ENCODE data around the gene DEFB119.
"Not testable (repeated sequence)": the region's sequence is repeated elsewhere in the genome, so short reads cannot be mapped to it uniquely, and the experiment has no call there.

Gene DEFB119, protein sequence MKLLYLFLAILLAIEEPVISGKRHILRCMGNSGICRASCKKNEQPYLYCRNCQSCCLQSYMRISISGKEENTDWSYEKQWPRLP

DNA sequence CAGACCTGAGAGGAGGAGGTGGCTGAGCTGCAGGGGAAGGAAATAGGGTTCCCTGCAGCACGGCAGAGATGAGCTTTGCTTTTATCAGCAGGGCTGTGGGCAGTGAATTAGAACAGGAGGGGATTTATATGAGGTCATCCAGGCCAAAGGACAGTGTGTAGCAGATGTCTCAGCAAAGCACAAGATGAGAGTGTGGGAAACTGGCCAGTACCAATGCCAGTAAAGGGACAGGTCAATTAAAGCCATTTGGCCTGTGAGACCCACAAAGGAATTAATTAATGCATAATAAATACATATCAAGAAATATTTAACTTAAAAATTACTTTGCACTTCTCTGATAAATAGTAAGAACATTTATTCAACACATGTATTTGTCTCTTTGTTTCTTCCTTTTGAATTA, at the start of gene DEFB119:
Gene DEFB119, minus strand, starts transcription at position 101 of the 400 bp plus-strand sequence. CDS start 107 bp downstream, outside the sequence.
- no peak for DNase-seq

DNA sequence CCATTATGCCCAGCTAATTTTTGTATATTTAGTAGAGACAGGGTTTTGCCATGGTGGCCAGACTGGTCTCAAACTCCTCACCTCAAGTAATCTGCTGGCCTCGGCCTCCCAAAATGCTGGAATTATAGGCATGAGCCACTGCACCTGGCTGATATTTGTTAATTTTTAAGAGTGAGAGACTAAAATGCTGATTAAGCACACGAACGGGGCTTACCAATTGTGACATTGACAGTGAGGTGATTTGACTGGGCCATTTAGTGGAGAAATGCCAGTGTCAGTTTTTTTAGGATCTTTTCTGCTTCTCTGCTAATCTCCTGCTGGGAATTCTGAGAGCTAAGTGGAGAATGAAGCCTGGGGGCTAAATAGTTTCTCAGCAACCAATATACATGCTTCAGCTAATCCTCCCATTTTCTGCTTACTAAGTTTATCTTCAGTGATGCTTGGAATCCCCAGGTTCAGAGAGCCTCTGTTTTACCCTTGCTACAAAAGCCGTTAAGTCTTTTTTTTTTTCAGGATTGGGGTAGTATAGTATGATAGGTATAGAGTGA, 40.3 kb upstream of the DEFB119 start:
- no peak for DNase-seq

DNA sequence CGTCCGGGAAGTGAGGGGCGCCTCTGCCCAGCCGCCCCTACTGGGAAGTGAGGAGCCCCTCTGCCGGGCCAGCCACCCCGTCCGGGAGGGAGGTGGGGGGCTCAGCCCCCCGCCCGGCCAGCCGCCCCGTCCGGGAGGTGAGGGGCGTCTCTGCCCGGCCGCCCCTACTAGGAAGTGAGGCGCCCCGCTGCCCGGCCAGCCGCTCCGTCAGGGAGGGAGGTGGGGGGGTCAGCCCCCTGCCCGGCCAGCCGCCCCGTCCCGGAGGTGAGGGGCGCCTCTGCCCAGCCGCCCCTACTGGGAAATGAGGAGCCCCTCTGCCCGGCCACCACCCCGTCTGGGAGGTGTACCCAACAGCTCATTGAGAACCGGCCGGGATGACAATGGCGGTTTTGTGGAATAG, 37.2 kb upstream of the DEFB119 start:
- not testable (repeated sequence) for DNase-seq

DNA sequence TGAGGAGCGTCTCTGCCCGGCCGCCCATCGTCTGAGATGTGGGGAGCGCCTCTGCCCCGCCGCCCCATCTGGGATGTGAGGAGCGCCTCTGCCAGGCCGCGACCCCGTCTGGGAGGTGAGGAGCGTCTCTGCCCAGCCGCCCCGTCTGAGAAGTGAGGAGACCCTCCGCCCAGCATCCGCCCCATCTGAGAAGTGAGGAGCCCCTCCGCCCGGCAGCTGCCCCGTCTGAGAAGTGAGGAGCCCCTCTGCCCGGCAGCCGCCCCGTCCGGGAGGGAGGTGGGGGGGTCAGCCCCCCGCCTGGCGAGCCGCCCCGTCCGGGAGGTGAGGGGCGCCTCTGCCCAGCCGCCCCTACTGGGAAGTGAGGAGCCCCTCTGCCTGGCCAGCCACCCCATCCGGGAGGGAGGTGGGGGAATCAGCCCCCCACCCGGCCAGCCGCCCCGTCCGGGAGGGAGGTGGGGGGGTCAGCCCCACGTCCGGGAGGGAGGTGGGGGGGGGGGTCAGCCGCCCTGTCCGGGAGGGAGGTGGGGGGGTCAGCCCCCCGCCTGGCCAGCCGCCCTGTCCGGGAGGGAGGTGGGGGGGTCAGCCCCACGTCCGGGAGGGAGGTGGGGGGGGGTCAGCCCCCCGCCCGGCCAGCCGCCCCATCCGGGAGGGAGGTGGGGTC, 36.6 kb upstream of the DEFB119 start:
- DNase-seq: not testable (repeated sequence)

DNA sequence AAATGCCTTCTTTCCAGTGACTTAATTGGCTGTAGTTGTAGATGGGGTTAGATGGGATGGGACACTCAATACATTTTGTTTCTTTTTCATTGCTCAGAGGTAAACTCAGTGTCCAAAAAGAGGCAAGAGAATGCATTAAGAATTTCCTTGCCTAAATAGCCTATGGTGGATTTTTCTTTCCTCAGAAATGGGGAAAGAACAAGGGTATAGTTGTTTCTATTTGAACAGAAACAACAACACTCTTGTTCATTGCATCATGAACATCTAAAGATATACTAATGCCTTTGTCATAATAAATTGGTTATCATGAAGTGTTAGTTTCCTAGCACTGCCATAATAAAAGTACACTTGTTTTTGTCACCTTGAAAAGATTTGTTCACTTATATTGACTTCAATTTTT, 35.4 kb upstream of the DEFB119 start:
- DNase-seq: no peak

DNA sequence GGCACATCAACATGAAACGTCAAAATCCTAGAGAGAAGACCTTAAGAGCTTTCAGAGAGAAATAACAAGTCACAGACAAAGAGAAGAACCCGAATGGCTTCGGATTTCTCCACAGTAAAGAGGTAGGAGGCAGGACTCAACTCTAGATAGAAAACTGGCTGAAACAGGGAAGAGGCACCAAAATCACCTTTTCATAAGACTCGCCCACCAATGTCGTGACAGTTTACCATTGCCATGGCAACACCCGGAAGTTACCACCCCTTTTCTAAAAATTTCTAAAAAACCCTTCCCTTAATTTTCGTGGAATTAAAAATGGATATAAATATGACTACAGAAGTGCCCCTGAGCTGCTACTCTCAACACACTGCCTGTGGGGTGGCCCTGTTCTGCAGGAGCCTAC, 27.9 kb upstream of the DEFB119 start:
- DNase-seq: no peak

DNA sequence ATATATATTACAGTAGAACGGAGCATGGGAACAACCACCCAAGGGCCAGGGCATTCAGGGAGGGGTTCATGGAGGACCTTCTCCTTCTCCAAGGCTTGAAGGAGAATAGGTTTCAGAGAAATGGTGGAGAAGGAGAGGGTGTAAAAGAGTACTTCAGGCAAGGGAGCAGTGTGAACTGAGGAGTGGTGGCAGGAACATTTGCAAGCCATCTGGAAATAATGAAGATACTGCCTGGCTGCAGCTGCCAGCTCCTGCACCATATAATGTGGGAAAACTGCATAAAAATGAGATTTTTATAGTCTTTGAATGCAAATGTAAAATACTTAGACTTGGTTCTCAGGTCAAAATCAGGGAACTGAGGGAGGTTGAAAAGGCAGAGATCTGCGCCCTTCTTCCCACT, 25.3 kb upstream of the DEFB119 start:
- no peak for DNase-seq

DNA sequence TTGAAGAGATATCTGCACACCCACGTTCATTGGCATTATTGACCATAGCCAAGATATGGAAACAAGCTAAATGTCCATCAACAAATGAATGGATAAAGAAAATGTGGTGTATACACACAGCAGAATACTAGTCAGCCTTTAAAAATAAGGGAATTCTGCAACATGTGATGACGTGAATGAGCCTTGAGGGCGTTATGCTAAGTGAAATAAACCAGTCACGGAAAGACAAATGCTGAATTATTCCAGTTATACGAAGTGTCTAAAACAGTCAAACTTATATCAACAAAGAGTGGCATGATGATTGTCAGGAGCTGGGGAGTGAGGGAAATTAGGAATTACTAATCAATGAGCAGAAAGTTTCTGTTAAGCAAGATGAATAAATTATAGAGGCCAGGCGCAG, 24.0 kb upstream of the DEFB119 start:
- DNase-seq: no peak

DNA sequence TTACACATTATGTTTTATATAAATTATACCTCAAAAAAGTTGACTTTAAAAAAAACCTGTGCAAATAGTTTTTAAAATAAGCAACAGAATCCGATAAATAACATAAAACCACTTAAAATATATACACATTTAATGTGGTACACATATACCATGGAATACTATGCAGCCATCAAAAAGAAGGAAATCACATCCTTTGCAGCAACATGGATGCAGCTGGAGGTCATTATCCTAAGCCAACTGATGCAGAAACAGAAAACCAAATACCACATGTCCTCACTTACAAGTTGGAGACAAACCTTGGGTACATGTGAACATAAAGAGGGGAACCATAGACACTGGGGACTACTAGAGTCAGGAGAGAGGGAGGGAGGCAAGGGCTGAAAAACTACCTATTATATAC, 19.6 kb upstream of the DEFB119 start:
- DNase-seq: no peak

DNA sequence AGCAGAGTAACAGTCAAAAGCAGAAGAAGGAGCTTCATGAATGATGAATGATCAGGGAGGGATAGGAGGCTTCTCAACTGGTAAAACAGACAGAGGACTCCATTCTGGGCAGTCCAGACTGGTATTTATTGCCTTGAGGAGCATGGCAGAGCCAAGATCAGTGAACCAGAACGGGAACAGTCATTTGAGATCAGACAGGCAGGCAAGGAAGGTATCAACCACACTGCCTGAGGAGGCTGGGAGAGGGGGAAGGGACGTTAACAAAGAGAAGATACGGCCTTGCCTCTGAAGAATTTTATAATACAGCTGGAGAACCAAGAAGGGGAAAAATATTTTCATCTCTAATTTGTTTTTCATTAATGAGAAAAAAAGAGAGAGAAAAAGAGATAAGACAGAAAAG, 15.7 kb upstream of the DEFB119 start, which contains the start of gene DEFB121:
Gene DEFB121, minus strand, starts transcription at position 101 of the 400 bp plus-strand sequence. Its CDS starts 63 bp downstream, at position 38.
- no peak for DNase-seq

DNA sequence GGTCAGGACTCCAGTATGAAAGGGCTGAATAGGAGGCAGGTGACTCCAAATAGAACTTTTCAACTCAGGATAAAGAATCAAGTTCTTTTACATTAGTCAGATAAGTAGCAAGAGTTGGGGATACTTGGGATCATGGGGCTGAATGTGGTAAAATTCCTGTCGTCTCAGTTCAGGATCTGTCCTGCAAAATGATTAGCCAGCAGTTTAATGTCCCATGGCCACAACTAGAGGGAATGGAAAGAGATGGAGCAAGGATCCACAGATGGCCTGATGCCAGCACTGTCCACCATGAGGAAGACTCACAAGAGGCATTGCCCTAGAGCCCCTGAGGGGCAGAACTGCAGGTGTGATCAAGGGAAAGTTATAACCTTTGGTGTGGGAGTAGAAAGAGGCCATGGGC, 13.5 kb upstream of the DEFB119 start:
- no peak for DNase-seq

DNA sequence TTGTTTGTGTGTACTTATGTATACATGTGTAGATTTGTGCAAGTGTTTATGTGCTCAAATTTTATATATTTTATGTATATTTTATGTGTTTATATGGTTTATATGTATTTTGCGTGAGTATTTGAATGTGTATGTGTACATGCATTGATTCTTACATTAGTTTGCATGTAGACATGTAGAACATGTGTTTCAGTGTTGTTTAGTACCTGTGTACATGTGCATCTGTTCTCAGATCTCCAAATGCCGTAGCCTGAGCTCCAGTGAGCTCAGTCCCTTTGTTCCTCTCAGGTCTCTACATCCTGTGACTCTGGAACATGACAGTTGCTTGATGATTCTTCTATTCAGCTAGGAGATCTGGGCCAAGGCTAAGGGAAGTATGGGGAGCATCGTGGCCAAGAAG, 4.5 kb upstream of the DEFB119 start:
- DNase-seq: no peak

DNA sequence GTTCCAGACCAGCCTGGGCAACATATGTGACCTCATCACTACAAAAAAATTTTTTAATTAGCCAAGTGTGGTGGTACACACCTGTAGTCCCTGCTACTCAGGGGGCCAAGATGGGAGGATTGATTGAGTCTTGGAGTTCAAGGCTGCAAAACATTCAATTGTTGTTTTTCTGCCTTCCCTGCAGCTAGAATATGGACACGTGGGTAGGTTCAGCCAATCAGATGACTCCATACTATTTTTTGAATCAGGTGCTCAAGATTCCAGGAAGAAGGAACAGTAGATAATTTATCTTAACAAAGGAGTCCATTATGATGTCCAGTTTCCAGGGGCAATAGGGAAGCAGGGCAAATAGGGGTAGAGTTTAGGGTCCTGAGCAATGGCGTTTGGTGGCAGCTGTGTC, 2.4 kb upstream of the DEFB119 start:
- no peak for DNase-seq

DNA sequence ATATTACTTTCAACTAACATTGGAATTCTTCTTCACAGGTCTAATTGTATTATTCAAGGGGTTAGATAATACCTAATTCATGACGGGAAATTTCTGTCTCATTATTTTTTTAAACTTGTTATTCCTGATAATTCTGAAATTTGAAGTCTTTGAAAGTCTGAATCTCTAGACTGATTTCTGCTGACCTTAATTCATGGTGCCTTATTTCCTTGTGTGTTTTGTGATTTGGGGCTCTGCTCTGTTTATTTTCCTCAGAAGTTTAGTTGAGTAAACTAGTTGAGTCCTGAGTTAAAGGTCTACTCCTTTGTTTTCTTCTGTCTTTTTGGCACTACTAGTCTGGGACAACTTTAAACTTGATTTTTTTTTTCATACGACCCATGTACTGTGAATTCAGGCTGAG, 16.0 kb downstream of the DEFB119 start:
- no peak for DNase-seq

DNA sequence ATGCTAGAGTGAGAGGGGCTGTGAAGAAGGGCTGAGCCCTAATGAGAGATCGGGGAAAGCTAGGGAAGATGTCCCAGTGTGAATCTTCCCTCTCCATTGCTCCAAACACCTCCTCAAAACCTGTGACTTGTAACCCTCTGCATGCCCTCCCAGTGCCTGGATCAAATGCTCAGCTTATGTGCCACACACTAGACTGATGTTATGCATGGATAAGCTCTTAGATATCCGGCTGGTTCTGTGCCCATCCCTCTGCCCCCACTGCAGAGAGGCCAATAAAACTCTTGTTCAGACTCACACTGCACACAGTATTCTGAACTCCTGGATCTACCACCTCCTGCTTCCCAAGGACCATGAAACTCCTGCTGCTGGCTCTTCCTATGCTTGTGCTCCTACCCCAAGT, 22.1 kb downstream of the DEFB119 start, which contains the start of gene DEFB118:
Gene DEFB118, plus strand, starts transcription at position 301 of the 400 bp plus-strand sequence. Its CDS starts 50 bp downstream, at position 351.
- no peak for DNase-seq

DNA sequence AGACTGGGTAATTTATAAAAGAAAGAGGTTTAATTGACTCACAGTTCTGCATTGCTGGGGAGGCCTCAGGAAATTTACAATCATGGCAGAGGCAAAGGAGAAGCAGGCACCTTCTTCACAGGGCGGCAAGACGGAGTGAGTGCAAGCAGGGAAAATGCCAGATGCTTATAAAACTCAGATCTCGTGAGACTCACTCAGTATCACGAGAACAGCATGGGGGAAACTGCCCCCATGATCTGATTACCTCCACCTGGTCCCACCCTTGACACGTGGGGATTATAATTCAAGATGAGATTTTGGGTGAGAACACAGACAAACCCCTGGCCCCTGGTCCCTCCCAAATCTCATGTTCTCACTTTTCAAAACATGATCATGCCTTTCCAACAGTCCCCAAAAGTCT, 26.1 kb downstream of the DEFB119 start:
- DNase-seq: not testable (repeated sequence)

DNA sequence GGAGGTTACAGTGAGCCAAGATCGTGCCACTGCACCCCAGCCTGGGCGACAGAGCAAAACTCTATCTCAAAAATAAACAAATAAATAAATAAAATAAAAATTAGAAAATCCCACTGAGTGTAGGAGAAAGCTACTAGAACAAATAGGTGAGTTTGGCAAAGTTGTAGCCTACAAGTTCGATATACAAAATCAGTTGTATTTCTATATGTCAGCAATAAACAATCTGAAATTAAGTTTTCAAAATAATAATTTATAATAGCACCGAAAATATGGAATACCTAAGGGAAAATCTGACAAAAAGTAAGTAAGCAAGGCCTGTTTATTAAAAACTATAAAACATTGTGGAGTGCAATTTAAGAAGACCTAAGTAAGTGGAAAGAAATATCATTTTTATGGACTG, 27.1 kb downstream of the DEFB119 start:
- no peak for DNase-seq

DNA sequence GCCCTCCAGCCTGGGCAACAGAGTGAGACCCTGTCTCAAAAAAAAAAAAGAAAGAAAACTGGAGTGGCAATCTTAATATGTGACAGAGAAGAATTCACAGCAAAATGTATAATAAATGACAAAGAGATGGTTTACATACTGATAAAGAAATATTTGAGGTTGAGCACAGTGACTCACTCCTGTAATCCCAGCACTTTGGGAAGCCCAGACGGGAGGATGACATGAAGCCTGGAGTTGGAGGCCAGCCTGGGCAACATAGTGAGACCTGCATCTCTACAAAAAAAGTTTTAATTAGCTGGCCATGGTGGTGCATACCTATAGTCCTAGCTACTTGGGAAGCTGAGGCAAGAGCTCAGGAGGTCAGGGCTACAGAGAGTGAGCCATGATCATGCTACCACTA, 34.4 kb downstream of the DEFB119 start:
- DNase-seq: no peak

DNA sequence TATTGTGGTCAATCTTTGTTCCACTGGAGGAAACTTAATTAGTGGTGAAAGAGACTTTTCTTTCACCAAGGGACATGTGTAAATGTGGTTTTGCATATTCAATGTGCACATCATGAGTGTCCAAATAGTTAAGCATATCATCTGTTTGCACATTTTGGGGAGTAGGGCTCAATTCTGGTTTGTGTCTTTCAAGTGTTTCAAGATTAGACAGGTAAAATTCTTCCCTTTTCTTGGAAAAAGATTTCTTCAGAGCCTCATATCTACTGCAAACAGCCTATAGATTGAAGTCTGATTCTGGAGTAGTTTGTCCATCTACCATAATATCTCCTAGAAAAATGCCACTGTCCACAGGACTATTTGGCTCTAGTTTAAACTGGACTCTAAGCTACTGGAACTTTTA, 48.9 kb downstream of the DEFB119 start:
- no peak for DNase-seq

DNA sequence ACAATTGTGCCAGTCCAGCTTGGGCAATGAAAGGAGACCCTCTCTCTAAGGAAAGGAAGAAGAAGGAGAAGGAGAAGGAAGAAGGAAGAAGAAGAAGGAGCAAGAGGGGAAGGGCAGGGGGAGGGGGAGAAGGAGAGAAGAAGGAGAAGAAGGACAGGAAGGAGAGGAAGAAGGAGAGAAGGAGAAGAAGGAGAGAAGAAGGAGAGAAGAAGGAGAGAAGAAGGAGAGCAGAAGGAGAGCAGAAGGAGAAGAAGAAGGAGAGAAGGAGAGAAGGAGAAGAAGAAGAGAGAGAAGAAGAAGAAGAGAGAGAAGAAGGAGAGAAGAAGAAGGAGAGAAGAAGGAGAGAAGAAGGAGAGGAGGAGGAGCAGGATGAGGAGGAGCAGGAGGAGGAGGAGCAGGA, 59.5 kb downstream of the DEFB119 start:
- DNase-seq: no peak

All from femur (tissue), 1 donor.